B cell (primary cell): ENCODE measurements around the gene IPO13. TPM values are rescaled to one million over a fixed set of nuclear protein-coding genes. Genes with fewer than 3 reads are reported as not detected.

Experiments
- ATAC-seq: fragments of 200-7000 bp; cut with Tn5 transposase; one replicate; pipeline ENCODE4 v1.10.0; 2021; ENCODE audit warnings: low read depth, mild to moderate bottlenecking, moderate number of reproducible peaks, moderate library complexity
- CTCF ChIA-PET: fragments of 350-600 bp; sonication (Branson Sonifier 250); formaldehyde crosslinking; loops from one replicate; lab custom pipeline; 2021; ENCODE audit warnings: antibody characterized with exemption, inconsistent platforms; lab: Charles Lee
- POLR2A ChIA-PET: fragments of 350-600 bp; sonication (Branson Sonifier 250); formaldehyde crosslinking; loops from one replicate; lab custom pipeline; 2021; ENCODE audit warnings: antibody characterized with exemption; lab: Charles Lee
- DNase-seq: peaks from one replicate; pipeline ENCODE4 v3.0.0; 2013
- H2AFZ ChIP-seq: 2 replicates; pipeline ENCODE4 v1.6.1; 2012; ENCODE audit warnings: mild to moderate bottlenecking, low read depth, low read length; ENCODE audit not compliant: insufficient read depth, poor library complexity, severe bottlenecking
- H3K27ac ChIP-seq, 2 donors: 1 replicate in 1 of 2; 2 replicates in 1 of 2; pipeline ENCODE4 v1.5.1; 2012 to 2013; ENCODE audit warnings: low read length in 2 of 2, mild to moderate bottlenecking in 2 of 2, moderate library complexity in 1 of 2
- H3K27me3 ChIP-seq, 4 experiments: fragments of 200-600 bp in 1 of 4; sonication (generic) in 1 of 4; replicated peaks in 1 of 4; 1 replicate in 2 of 4; 2 replicates in 2 of 4; pipeline versions ENCODE4 v1.6.1 to v1.7.0; 2013 to 2016; ENCODE audit warnings: low read length in 3 of 4, mild to moderate bottlenecking in 2 of 4, mixed read lengths in 1 of 4, moderate library complexity in 1 of 4; ENCODE audit not compliant: insufficient read depth in 4 of 4, control insufficient read depth in 3 of 4; ENCODE audit errors: control extremely low read depth in 1 of 4
- H3K36me3 ChIP-seq, 2 experiments: replicated peaks in 1 of 2; 1 replicate in 1 of 2; 2 replicates in 1 of 2; pipeline versions ENCODE4 v1.6.1 to v1.7.1; 2013; ENCODE audit warnings: low read length in 1 of 2; ENCODE audit not compliant: insufficient read depth in 2 of 2, control insufficient read depth in 1 of 2; ENCODE audit errors: control extremely low read depth in 1 of 2, extremely low read depth in 1 of 2
- H3K4me1 ChIP-seq, 2 donors: fragments of 200-600 bp in 1 of 2; sonication (generic) in 1 of 2; 1 replicate in 1 of 2; 2 replicates in 1 of 2; pipeline versions ENCODE4 v1.5.1 to v1.6.1; 2013 to 2017; ENCODE audit warnings: low read length in 2 of 2; ENCODE audit not compliant: control insufficient read depth in 2 of 2, insufficient read depth in 2 of 2
- H3K4me2 ChIP-seq: replicated peaks from 2 replicates; pipeline ENCODE3; 2012; ENCODE audit warnings: mild to moderate bottlenecking, low read depth, low read length; ENCODE audit not compliant: poor library complexity, severe bottlenecking
- H3K4me3 ChIP-seq, 5 experiments: fragments of 200-600 bp in 1 of 5; sonication (generic) in 1 of 5; 1 replicate in 3 of 5; 2 replicates in 2 of 5; pipeline versions ENCODE4 v1.5.1 to v1.7.0; 2011 to 2016; ENCODE audit warnings: low read length in 4 of 5, mild to moderate bottlenecking in 4 of 5, low read depth in 2 of 5, control low read depth in 1 of 5, moderate library complexity in 1 of 5; ENCODE audit not compliant: insufficient read depth in 1 of 5; ENCODE audit errors: control extremely low read depth in 1 of 5, extremely low read depth in 1 of 5
- H3K79me2 ChIP-seq: fragments of 200-600 bp; sonication (generic); one replicate; pipeline ENCODE4 v1.6.0; 2016; ENCODE audit warnings: low read length; ENCODE audit not compliant: control insufficient read depth, insufficient read depth
- H3K9ac ChIP-seq: fragments of 200-600 bp; sonication (generic); 2 replicates; pipeline ENCODE4 v1.6.1; 2017; ENCODE audit warnings: mild to moderate bottlenecking, low read length, moderate library complexity
- H3K9me3 ChIP-seq, 3 donors: one replicate each; pipeline versions ENCODE4 v1.6.1 to v1.7.1; 2013; ENCODE audit warnings: low read length in 2 of 3; ENCODE audit not compliant: control insufficient read depth in 2 of 3, insufficient read depth in 1 of 3; ENCODE audit errors: control extremely low read depth in 1 of 3
- H4K20me1 ChIP-seq: 2 replicates; pipeline ENCODE4 v1.6.0; 2012; ENCODE audit warnings: mild to moderate bottlenecking, low read length; ENCODE audit not compliant: insufficient read depth, control insufficient read depth, poor library complexity, severe bottlenecking
- H3K27ac Mint-ChIP-seq: one replicate; pipeline ENCODE4 v1.8.0; 2021; ENCODE audit warnings: mixed read lengths
- H3K27me3 Mint-ChIP-seq: one replicate; pipeline ENCODE4 v1.8.0; 2021; ENCODE audit warnings: mixed read lengths
- H3K4me1 Mint-ChIP-seq: one replicate; pipeline ENCODE4 v1.8.0; 2021; ENCODE audit warnings: mixed read lengths
- H3K4me3 Mint-ChIP-seq: one replicate; pipeline ENCODE4 v1.8.0; 2021; ENCODE audit warnings: mixed read lengths
- H3K9me3 Mint-ChIP-seq: one replicate; pipeline ENCODE4 v1.8.0; 2022; ENCODE audit warnings: mixed read lengths; ENCODE audit not compliant: insufficient read depth
- CTCF ChIP-seq: fragments of 200-600 bp; IDR thresholded peaks from one replicate; pipeline ENCODE4 v1.8.0; 2022; ENCODE audit warnings: antibody characterized with exemption, mild to moderate bottlenecking
- EZH2 ChIP-seq: IDR thresholded peaks from 2 replicates; pipeline ENCODE4 v1.6.1; 2012; ENCODE audit warnings: borderline replicate concordance, low read depth, mild to moderate bottlenecking, moderate library complexity, low read length; ENCODE audit not compliant: insufficient read depth, poor library complexity, severe bottlenecking
- WGBS: methylation state at CpG from one replicate; pipeline ENCODE4 v1.1.5; 2013; ENCODE audit warnings: missing lambda C conversion rate; ENCODE audit not compliant: insufficient coverage; 5-methylcytosine and 5-hydroxymethylcytosine counted together
- intact Hi-C: fragments of 100-400 bp; cut with micrococcal nuclease; formaldehyde crosslinking; loops from one replicate; pipeline ENCODE4 v1.10.0; 2022
- polyA plus RNA-seq: library from polyadenylated mRNA; depleted of rRNA; stranded (reverse); fragments of >200 nt; gene quantifications from 2 replicates; pipeline ENCODE4 v1.2.3, GENCODE V29; 2012
- total RNA-seq, 2 donors: library from RNA; stranded (reverse); fragments of 120-200 nt in 1 of 2; gene quantifications; 1 replicate in 1 of 2; 2 replicates in 1 of 2; pipeline versions ENCODE4 v1.2.3 to v1.2.4, GENCODE V29; 2013 to 2022

IPO13 gene
- total and polyA plus RNA-seq, 2 donors (not counting 1 experiment from before 2014, with no cell fraction given): 18.7 to 19.7 TPM

GRCh38 chr1:43963890-43964289, 17.1 kb downstream of the IPO13 start:
- Histone ChIP-seq H2AFZ (no peak overlapping the region), H3K36me3 (peaks cover 0 to 5% of the 10 kb centered on the region in 2 experiments), H3K27me3 (no peaks in the 10 kb centered on the region), H3K79me2 (no peaks in the 10 kb centered on the region), H3K4me1 (no peaks in the 10 kb centered on the region), H4K20me1 (no peaks in the 10 kb centered on the region), H3K9me3 (no peaks in the 10 kb centered on the region), H3K27ac (no peak overlapping the region), H3K4me3 (no peak overlapping the region), H3K4me2 (no peak overlapping the region), H3K9ac (no peak overlapping the region)
- Mint-ChIP-seq H3K4me1 (no peaks in the 10 kb centered on the region), H3K27me3 (no peaks in the 10 kb centered on the region), H3K4me3 (no peak overlapping the region), H3K27ac (no peak overlapping the region), H3K9me3 (no peaks in the 10 kb centered on the region)
- 87% methylated on average over 3 of the region's 5 CpGs for WGBS
- no peak for DNase-seq
- intact Hi-C loops: no loop called here
- ChIA-PET CTCF (interaction anchor here (0.9 kb wide), 1 partner anchor 9 kb away, joined by 3 read pairs; no protein-coding TSS in a partner anchor), POLR2A (no interaction called here)
- TF ChIP-seq EZH2 (no peak), CTCF (no peak)
- no peak for ATAC-seq

GRCh38 chr1:43965316-43965715, 18.6 kb downstream of the IPO13 start:
- H3K27ac Mint-ChIP-seq: no peak overlapping the region
- no peak for DNase-seq
- intact Hi-C loops: no loop called here

More at GRCh38 chr1:43965316-43965715, 18.6 kb downstream of the IPO13 start:
- H3K36me3 ChIP-seq: peaks cover 0 to 3% of the 10 kb centered on the region in 2 experiments
- no peak overlapping the region for H2AFZ ChIP-seq
- 98% methylated on average over 3 of the region's 3 CpGs for WGBS
- H3K27me3 Mint-ChIP-seq: no peaks in the 10 kb centered on the region
- no peak for ATAC-seq
- no peaks in the 10 kb centered on the region for H3K9me3 Mint-ChIP-seq
- POLR2A ChIA-PET: no interaction called here
- H3K4me1 Mint-ChIP-seq: peaks cover 11% of the 10 kb centered on the region
- H3K9me3 ChIP-seq: no peaks in the 10 kb centered on the region
- H3K4me3 Mint-ChIP-seq: no peak overlapping the region
- H3K4me3 ChIP-seq: no peak overlapping the region
- CTCF ChIA-PET: no interaction called here
- H3K4me1 ChIP-seq: peaks cover 6 to 9% of the 10 kb centered on the region in 2 donors
- H3K79me2 ChIP-seq: peaks cover 3% of the 10 kb centered on the region
- H3K4me2 ChIP-seq: no peak overlapping the region
- TF ChIP-seq EZH2 (no peak), CTCF (no peak)
- no peaks in the 10 kb centered on the region for H3K27me3 ChIP-seq
- H4K20me1 ChIP-seq: peaks cover 3% of the 10 kb centered on the region
- no peak overlapping the region for H3K9ac ChIP-seq
- H3K27ac ChIP-seq: no peak overlapping the region
